Measurements from ENCODE around the gene SERPINB6.

GRCh38 chr6:2959909-2960719 is 11.3 kb downstream of the SERPINB6 start:
- TF ChIP-seq TP53 (CRISPR knock-in tag; IDR thresholded peaks at IDR 0.05), result no peak
- no peak for TF ChIP-seq CTCF (IDR thresholded peaks at IDR 0.05)
- no peak for TF ChIP-seq USF2 (IDR thresholded peaks at IDR 0.05)
- no peak for TF ChIP-seq CHD4 (IDR thresholded peaks at IDR 0.05; ENCODE audit: borderline replicate concordance)
- no peak for TF ChIP-seq SMC3 (IDR thresholded peaks at IDR 0.05)
- TF ChIP-seq POLR2A (IDR thresholded peaks at IDR 0.05; ENCODE audit: low read length), result no peak
- no peak for TF ChIP-seq JUN (IDR thresholded peaks at IDR 0.05)
- TF ChIP-seq PBX3 (IDR thresholded peaks at IDR 0.05), result no peak
- no peak for TF ChIP-seq NR3C1 (IDR thresholded peaks at IDR 0.05)
- no peak for TF ChIP-seq RFX5 (IDR thresholded peaks at IDR 0.05)
- no peak for TF ChIP-seq ZSCAN20 (CRISPR knock-in tag; IDR thresholded peaks at IDR 0.05)

Data from A549 (cell line).